Putamen (tissue), 1 donor: ENCODE results near the gene MXRA7.
"Not testable (repeated sequence)": the region's sequence is repeated elsewhere in the genome, so short reads cannot be mapped to it uniquely, and the experiment has no call there.

Source experiments
- DNase-seq: peaks from one replicate; pipeline ENCODE4 v3.0.0-alpha.2; 2016; ENCODE audit warnings: low spot score

MXRA7 gene

DNA sequence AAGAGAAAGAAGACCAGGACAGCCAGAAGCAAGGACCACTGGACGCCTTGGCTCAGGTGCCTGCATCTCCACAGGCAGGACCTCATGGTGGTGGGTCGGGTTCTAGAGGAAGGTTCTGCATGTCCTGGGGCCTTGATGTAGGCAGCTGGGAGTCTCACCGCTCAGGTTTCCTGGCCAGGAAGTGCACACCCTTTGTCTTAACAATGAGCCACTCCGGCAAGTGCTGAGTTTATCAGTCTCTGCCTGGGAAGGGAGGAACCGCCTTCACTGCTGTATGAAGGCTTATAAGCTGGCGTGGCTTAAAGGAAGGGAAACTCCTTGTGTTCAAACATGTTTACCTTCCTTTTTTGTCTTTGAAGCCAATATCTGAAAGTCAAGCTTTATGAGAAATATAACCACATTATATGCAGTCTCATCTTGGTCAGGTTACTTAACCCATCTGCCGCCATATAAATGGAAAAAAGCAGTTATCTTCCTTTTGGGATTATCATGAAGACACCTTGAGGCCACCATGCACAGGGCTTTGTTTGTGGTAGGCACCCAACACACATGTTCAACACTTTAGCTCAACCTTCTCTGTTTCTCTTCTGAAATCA lies 67.1 kb downstream of the MXRA7 start, which contains the start of gene ST6GALNAC1:
Gene ST6GALNAC1, minus strand, starts transcription at position 205 of the 596 bp plus-strand sequence. Its CDS starts 119 bp downstream, at position 86.
- DNase-seq = no peak

DNA sequence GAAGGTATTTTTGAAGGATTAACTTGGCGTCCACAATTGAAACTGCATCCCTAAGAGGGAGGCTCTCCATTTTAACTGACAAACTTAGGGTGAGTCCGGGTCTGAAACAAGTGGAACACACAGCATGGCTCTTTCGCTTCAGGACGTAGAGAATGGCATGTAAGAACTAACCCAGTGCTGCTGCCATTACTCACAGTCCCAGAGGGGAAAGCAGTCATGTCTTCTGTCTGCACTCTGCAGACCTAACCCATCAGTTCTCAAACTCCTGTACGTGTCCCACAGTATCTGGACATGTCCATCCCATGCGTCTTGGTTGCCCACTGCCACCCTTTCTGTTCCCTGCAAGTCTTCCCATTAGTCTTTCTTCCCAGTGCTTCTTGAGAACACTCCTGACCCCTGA lies 67.8 kb downstream of the MXRA7 start:
- no peak for DNase-seq

DNA sequence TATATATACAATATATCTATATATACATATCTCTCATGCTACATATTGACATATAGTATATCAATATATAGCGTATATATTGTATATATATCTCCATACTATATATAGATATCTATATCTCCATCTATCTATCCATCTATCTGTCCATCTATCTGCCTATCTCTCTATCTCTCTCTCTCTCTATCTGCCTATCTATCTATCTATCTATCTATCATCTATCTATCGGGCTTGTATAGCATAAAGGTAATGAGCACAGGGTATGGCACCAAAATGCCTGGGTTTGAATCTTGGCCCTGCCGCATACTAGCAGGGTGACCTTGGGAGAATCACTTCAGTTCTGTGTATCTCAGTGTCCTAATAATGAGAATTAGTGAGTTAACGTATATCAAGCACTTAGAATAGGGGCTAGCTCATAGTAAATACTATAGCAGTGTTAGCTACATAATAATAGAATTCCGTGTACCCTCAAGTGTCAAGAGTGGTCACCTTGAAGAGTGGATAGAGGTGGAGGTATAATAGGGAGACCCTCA lies 68.7 kb downstream of the MXRA7 start:
- no peak for DNase-seq

DNA sequence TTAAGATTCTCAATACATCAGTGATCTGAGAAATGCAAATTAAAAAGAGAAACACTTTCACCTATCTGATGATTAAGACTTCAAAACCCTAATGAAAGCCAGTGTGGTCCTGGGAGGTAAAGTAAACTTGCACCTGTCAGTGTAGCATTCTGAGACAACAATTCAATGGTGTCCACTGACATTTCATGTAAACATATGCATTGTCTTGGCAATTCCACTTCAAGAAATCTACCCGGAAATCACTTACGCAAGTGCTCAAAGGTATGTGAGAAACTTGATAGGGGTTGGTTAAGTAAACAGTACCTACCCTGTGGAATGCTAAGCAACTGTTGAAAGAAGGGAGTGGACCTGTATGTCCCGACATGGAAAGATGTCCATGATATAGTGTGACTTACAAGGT lies 69.3 kb downstream of the MXRA7 start:
- no peak for DNase-seq

DNA sequence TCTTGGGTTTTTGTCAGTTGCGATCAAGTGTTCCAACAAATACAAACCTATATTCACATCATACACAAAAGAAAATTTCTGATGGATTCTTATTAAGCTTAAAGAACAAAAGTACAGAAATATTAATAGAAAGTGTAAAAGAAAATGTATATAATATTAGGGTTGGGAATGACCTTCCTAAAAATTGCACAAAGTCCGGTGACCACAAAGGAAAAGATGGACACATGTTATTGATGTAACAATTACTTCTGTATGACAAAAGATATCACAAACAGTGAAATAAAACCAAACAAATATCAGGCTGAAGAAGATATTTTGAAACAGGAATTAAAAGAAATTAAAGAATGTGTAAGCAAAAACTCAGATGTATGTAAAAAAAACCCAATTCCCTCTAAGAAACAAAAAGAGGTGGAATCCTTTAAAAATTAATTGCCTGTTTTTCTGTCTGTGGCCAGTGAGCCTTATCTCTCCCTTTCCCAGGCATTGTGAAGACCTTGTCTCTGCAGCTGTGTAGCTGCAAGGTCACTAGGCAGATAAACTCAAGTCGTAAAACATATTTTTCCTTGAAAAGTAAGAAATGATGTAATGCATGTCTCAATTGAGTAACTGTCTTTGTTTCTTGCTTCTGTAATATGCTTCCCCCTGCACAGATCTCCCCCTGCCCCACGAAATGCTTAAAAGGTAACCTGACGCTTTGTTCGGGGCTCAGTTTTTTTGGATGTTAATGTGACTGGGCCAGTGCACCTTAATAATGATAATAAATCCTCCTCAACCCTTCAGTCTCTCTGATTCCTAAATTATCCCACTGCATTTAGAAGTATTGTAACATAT lies 70.0 kb downstream of the MXRA7 start:
- no peak for DNase-seq

DNA sequence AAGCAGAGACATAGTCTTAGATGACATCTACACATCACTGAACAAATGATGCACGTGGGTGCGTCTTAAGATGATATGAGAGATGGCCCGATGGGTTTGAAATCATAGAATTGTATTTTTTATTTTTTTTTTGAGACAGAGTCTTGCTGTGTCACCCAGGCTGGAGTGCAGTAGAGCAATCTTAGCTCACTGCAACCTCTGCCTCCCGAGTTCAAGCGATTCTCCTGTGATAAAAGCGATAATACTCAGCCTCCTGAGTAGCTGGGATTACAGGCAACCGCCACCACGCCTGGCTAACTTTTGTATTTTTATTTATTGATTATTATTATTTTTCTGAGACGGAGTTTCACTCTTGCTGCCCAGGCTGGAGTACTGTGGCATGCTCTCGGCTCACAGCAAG lies 72.5 kb downstream of the MXRA7 start:
- no peak for DNase-seq

DNA sequence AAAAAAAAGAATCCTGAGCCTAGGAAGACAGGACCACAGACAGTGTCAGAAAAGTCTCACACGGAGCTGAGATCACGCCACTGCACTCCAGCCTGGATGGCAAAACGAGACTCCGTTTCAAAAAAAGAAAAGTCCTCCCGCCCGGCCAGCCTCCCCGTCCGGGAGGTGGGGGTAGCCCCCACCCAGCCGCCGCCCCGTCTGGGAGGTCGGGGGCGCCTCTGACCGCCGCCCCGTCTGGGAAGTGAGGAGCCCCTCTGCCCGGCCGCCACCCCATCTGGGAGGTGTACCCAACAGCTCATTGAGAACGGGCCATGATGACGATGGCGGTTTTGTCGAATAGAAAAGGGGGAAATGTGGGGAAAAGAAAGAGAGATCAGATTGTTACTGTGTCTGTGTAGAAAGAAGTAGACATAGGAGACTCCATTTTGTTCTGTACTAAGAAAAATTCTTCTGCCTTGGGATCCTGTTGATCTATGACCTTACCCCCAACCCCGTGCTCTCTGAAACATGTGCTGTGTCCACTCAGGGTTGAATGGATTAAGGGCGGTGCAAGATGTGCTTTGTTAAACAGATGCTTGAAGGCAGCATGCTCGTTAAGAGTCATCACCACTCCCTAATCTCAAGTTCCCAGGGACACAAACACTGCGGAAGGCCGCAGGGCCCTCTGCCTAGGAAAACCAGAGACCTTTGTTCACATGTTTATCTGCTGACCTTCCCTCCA lies 74.1 kb downstream of the MXRA7 start:
- DNase-seq = not testable (repeated sequence)

DNA sequence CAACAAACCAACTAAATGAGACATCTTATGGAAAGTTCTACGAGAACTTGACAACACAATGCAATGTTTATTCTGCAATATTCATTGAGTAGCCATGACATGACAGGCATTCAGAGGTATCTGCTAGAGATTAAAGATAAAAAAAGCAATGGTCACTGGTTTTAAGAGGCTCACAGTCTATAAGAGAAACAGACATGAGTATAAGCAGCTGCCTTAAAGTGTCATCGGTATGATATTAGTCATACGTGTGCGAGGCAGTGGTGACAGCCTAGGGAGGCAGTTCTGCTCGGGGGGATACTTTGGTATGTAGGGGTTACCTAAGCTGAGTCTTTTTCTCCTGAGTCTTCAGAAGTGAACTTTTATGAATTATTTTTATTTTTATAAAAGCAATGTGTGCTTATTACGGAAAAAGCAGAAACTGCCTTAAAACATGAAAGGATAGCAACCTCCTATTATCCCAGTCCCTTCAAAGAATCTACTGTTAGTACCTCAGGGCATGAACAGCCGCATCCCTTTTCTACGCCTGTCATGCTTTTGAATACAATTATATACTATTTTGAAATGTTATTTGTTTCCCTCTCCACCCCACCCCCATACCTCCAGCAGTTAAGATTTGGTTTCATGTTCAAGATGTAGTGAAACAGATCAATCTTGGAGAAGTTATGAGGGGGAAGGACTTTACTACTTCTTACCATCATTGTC lies 75.0 kb downstream of the MXRA7 start:
- DNase-seq = no peak

DNA sequence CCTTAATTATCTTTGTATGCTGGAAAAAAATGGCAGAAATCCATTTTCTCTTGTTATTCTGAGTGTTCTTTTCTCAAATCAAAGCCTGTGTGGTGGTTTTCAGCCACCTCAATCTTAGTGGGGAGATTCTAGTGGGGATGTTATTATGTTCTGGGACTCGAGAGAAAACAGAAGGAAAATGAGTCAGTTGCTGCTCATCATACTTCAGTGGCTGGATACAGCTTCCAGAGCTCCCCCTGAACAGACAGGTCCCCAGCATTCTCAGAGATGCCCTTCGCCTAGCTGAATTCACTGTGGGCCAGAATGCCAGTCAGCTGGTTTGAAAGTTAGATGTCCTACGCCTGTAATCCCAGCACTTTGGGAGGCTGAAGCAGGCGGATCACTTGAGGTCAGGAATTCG lies 75.7 kb downstream of the MXRA7 start:
- no peak for DNase-seq

DNA sequence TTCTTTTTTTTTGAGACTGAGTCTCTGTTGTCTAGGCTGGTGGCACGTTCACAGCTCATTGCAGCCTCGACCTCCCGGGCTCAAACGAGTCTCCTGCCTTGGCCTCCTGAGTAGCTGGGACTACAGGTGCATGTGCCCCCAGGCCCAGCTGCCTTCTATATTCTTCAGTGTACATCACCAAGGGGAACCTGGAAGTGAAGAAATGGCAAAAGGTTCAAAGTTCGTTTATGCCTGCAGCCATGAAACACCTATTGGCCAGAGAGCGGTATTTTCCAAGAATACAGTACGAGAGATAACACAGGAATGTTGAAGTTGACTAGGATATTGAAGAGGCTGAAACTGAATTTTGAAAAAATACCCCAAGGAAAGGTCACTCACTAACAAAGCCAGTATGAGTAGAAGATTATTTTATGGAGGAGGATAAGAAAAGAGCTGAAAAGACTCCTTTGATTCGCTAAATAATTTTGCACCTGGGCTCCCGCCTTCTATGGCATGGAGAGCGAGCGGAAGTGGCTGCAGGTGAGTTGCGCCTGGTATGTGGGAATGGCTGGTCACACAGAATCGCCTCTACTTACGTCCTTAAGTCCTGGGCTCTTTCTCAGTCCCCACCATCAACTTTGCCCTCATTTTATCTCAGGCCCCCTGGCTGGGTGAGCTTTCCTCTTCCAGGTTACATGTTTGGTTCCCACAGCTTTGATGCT lies 77.0 kb downstream of the MXRA7 start:
- no peak for DNase-seq

DNA sequence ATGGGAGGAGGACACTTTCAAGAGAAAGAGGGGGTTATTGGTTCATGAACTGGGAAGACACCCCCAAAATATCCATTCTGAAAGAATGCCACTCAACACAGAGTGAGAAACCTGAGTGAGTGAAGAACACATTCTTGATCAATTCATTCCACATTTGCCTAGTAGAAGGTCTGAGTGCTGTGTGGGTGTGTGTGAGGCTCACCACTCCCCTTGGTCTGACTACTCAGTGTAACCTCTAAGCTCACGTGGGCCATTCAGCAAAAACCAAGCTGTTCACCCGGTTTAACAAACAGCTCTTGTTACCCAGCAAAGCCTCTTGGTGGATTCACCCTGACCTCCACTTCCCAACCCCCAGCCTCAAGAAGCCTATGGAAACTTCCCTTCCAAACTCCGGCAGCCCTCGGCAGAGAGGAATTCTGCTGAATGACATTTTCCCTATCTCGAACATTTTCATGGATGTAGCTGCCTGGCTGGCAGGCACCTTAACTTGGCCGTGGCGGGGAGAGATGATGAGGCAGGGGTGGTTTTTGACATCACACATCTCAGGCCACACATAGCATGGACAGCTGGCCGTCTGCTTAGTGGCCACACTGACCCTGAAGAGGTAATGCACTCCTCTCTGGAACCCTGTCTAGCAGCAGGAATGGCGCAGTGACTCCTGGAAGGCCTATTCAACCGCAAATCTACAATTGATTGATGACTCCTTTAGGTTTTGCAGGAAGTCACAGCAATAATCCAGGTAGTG lies 78.8 kb downstream of the MXRA7 start:
- no peak for DNase-seq

DNA sequence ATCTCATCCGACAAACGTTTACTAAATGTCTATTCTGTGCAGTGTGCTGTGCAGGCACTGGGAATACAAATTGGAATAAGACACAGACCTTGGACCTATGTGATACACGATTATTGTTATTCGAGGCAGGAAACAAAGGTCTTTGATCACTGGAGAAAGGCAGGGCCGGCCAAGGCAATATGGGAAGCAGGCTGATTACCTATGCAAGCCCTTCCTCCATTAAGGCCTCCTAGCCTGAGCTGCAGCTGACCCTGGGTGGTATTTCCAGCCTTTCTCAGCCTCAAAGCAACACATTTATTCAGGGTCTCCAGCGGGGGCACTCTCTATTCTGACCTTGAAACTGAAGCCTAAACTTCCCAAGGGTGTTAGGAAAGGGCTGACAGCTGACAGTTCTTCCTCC lies 80.6 kb downstream of the MXRA7 start:
- no peak for DNase-seq
